WI38 (cell line): ENCODE measurements around the gene TEX48.

Experiments
- H3K4me3 ChIP-seq: 2 replicates; pipeline ENCODE4 v1.5.1; 2011; ENCODE audit warnings: low read depth, mild to moderate bottlenecking, control low read depth, low read length
- TF ChIP-seq, protein P1 (sequence below): IDR thresholded peaks from 2 replicates; pipeline ENCODE4 v1.5.1; 2012; ENCODE audit warnings: low read depth, mild to moderate bottlenecking, control low read depth, low read length

TEX48 gene

DNA sequence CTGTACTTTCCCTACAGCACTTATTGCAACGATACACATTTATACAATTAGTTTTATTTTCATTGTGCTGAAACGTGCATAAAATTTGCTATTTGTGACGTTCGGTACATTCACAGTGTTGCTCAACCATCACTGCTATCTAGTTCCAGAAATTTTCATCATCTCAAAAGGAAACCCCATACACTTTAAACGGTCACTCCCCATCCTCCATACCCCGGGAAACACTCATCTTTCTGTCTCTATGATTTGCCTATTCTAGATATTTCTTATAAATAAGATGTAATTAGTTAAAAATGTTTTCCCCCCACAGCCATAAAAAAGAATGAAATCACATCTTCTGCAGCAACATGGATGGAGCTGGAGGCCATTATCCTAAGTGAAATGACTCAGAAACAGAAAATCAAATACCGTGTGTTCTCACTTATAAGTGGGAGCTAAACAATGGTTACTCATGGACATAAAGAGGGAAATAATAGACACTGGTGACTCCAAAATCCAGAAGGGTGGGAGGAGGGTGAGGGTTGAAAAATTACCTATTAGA lies 40.2 kb upstream of the TEX48 start:
- no peak overlapping the region for H3K4me3 ChIP-seq
- TF ChIP-seq, protein P1, sequence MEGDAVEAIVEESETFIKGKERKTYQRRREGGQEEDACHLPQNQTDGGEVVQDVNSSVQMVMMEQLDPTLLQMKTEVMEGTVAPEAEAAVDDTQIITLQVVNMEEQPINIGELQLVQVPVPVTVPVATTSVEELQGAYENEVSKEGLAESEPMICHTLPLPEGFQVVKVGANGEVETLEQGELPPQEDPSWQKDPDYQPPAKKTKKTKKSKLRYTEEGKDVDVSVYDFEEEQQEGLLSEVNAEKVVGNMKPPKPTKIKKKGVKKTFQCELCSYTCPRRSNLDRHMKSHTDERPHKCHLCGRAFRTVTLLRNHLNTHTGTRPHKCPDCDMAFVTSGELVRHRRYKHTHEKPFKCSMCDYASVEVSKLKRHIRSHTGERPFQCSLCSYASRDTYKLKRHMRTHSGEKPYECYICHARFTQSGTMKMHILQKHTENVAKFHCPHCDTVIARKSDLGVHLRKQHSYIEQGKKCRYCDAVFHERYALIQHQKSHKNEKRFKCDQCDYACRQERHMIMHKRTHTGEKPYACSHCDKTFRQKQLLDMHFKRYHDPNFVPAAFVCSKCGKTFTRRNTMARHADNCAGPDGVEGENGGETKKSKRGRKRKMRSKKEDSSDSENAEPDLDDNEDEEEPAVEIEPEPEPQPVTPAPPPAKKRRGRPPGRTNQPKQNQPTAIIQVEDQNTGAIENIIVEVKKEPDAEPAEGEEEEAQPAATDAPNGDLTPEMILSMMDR: no peak

DNA sequence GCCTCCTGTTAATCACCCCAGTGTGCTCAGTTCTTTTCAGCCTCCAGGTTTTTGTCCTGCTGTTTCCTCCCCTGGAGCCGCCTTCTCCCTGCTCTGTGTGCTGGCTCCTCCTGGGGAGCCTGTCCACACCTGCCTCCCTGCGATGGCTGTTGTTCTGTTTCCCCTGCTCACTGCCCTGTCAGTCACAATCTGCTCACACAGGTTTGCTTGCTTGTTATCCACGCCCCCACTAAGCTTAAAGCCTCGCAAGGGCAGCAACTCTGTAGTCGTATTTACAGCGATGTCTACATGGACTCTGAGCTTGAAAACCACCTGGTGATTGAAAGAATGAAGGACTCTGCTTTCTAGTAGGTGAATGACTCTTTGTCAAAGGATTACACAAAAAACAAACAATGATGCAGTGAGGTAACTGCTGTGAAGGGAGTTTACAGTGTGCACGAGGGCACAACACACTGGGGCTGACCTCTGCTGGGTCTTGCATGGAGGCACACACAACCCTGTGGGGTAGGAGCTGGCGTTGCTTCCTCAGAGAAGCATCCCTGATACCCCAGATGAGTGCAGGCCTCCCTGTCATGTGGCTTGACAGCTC lies 39.6 kb upstream of the TEX48 start:
- TF ChIP-seq, protein P1: no peak
- no peak overlapping the region for H3K4me3 ChIP-seq

DNA sequence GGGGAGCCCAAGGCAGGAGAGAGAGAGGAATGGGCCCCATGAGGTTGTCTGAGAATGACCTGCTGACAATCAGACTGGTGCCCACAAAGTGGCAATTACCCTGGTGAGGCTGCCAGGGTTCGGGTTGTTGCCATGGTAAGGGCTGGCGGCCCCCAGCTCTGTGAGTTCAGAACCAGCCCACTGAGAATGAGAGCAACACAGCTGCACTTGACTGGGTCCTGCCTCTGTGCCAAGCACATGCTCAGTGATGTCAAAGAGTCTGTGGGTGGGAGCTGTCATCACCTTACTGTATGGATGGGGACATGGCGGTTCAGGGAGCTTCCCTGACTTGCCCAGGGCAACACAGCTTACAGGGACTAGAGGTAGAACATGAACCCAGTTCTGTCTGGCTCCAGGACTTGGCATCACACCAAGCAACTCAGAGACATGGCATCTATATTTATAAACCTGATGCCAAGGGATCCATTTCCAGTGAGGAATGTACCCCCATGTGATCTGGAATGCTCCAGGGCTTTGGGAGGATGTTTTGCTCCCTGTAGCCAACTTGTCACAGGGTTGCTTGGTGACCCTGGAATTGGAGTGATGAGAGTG lies 38.2 kb upstream of the TEX48 start:
- no peak overlapping the region for H3K4me3 ChIP-seq
- TF ChIP-seq, protein P1: no peak

DNA sequence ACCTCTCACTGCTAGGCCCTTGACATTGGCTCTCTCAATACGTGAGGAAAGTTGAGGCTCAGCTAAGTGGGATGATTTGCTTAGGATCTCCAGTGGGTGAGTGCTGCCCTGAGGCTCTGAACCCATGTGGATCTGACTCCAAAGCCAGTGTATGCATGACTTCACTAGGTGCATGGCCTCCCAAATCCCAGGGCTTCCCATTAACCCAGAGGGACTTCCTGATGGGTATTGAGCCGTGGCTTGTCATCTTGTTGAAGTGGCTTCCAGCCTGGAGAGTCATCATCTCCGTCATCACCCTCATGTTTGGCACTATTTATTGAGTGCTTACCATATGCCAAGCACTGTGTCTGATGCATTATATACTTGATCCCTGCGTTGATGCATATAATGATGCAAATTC lies 37.3 kb upstream of the TEX48 start:
- H3K4me3 ChIP-seq: no peak overlapping the region

DNA sequence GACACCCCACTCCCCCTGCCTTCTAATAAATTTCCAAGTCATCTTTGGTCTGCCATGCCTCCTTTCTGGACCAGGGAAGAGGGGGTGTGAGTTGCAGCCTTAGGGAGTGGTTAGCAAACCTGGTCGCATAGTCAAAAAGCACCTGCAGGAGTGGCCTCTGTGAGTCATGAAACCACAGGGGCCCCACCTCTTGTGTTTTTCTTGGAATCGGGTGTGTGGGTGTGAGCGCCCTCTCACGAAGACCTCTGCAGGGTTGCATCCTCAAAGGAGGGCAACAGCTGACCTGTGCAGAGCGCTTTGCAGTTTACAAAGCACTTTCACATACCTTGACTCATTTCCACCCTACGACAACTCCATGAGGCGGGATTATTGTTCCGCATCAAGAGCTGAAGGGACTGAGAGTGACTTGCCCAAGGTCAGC lies 36.8 kb upstream of the TEX48 start:
- TF ChIP-seq, protein P1: no peak
- H3K4me3 ChIP-seq: no peak overlapping the region

More for the DNA sequence above, 37.3 kb upstream of the TEX48 start:
- TF ChIP-seq, protein P1: no peak

DNA sequence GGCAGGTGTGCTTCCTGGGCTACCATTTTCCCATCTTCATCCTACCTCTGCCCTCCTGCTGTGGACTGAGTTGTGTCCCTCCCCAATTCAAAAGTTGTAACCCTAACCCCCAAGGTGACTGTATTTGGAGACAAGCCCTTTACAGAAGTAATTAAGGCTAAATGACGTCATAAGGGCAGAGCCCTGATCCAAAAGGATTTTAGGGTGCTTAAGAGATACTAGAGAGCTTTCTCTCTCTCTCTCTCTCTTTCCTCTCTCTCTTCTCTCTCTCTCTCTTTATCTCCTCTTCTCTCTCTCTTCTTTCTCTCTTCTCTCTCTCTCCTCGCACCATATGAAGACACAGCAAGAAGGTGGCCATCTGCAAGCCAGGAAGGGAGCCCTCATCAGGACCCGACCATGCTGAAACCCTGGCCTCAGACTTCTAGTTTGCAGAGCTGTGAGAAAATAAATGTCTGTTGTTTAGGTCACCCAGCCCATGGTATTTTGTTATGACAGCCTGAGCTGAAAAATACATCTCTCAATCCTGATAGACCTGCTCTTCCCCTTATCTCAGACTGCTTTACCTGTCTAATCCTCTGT lies 36.0 kb upstream of the TEX48 start:
- H3K4me3 ChIP-seq: no peak overlapping the region

DNA sequence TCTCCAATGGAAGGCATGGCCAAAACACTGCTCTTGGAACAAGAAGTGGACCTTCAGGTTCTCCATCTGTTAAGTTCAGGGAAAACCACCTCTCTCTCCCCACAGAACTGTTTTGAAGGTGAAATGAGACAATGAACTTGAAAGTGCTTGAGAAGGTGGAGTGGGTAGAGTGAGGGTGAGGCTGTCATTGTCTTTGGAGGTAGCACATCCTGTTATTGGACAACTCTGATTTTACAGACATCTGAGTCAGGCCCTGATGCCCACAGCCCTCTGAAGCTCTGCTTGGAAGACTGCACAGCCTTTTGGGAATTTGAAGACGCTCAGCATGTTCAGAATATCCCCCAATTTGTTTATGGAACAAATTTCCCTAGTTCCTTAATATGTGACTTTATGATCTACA lies 27.6 kb upstream of the TEX48 start:
- TF ChIP-seq, protein P1: no peak
- H3K4me3 ChIP-seq: no peak overlapping the region

More for the DNA sequence above, 36.0 kb upstream of the TEX48 start:
- TF ChIP-seq, protein P1: no peak
